ENCODE measurements around the gene CLDN18.

- TF ChIP-seq FOXA1 (IDR thresholded peaks at IDR 0.05) (no peak), BHLHE40 (IDR thresholded peaks at IDR 0.05; ENCODE audit: borderline replicate concordance) (no peak), SP1 (IDR thresholded peaks at IDR 0.05) (no peak), FOXM1 (IDR thresholded peaks at IDR 0.05; ENCODE audit: borderline replicate concordance) (no peak), CTBP1 (IDR thresholded peaks at IDR 0.05; ENCODE audit: borderline replicate concordance) (no peak), ARNT (IDR thresholded peaks at IDR 0.05) (no peak), ELF4 (IDR thresholded peaks at IDR 0.05) (no peak), L3MBTL2 (conservative IDR thresholded peaks at IDR 0.05) (no peak), SUZ12 (IDR thresholded peaks at IDR 0.05) (no peak), TARDBP (IDR thresholded peaks at IDR 0.05) (no peak)
These were observed 38.8 kb upstream of the CLDN18 start for GRCh38 chr3:137970914-137971831.
